Measurements from ENCODE around the gene ARL1. TPM values are rescaled to one million over a fixed set of nuclear protein-coding genes. Genes with fewer than 3 reads are reported as not detected.

ARL1 gene
- total RNA-seq, 1 donor from 2014 or later, result 45.4 TPM

GRCh38 chr12:101361455-101361854, 46.1 kb downstream of the ARL1 start:
- ATAC-seq (ENCODE audit: low read depth), result no peak
- CTCF ChIA-PET, result no interaction called here
- no peak overlapping the region for H3K4me3 Mint-ChIP-seq

GRCh38 chr12:101356794-101357193, 50.8 kb downstream of the ARL1 start:
- Mint-ChIP-seq H3K4me1 (no peaks in the 10 kb centered on the region), H3K27ac (no peak overlapping the region), H3K27me3 (no peaks in the 10 kb centered on the region), H3K36me3 (ENCODE audit: low read depth) (peaks cover 92% of the 10 kb centered on the region), H3K9me3 (no peaks in the 10 kb centered on the region), H3K4me3 (no peak overlapping the region)
- ATAC-seq (ENCODE audit: low read depth) (no peak), DNase-seq (no peak)
- TF ChIP-seq, protein P1, sequence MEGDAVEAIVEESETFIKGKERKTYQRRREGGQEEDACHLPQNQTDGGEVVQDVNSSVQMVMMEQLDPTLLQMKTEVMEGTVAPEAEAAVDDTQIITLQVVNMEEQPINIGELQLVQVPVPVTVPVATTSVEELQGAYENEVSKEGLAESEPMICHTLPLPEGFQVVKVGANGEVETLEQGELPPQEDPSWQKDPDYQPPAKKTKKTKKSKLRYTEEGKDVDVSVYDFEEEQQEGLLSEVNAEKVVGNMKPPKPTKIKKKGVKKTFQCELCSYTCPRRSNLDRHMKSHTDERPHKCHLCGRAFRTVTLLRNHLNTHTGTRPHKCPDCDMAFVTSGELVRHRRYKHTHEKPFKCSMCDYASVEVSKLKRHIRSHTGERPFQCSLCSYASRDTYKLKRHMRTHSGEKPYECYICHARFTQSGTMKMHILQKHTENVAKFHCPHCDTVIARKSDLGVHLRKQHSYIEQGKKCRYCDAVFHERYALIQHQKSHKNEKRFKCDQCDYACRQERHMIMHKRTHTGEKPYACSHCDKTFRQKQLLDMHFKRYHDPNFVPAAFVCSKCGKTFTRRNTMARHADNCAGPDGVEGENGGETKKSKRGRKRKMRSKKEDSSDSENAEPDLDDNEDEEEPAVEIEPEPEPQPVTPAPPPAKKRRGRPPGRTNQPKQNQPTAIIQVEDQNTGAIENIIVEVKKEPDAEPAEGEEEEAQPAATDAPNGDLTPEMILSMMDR (IDR thresholded peaks at IDR 0.05), result no peak
- intact Hi-C loops (cut with micrococcal nuclease), result no loop called here
- POLR2A ChIA-PET, result no interaction called here
- CTCF ChIA-PET, result no interaction called here

More at GRCh38 chr12:101361455-101361854, 46.1 kb downstream of the ARL1 start:
- intact Hi-C loops (cut with micrococcal nuclease), result no loop called here
- H3K9me3 Mint-ChIP-seq, result no peaks in the 10 kb centered on the region
- POLR2A ChIA-PET, result no interaction called here
- no peaks in the 10 kb centered on the region for H3K27me3 Mint-ChIP-seq
- TF ChIP-seq, protein P1 (IDR thresholded peaks at IDR 0.05), result no peak
- no peak for DNase-seq
- H3K4me1 Mint-ChIP-seq, result no peaks in the 10 kb centered on the region
- no peak overlapping the region for H3K27ac Mint-ChIP-seq
- H3K36me3 Mint-ChIP-seq (ENCODE audit: low read depth), result peaks cover 88% of the 10 kb centered on the region

DNA sequence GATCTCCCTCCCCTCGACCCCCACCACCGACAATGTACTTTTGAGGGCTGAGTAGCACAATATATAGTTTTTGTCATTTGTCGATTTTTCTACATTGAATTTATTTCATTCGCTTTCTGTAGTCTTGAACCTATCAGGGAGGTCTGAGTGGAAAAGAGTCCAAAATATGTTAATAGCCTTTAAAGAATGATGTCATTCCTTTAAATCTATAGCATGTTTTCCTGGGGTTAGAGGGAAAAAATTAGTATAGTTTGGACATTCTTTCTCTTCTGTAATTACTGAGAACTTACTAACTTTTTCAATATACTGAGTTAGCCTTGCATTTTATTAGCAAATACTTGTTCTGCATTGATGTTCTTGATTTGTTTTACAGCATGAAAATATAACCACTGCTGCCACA, 55.9 kb downstream of the ARL1 start:
- Mint-ChIP-seq H3K4me1 (no peaks in the 10 kb centered on the region), H3K36me3 (ENCODE audit: low read depth) (peaks cover 93% of the 10 kb centered on the region), H3K9me3 (peaks cover 8% of the 10 kb centered on the region), H3K27ac (no peak overlapping the region), H3K27me3 (no peaks in the 10 kb centered on the region), H3K4me3 (no peak overlapping the region)
- no peak for ATAC-seq (ENCODE audit: low read depth)
- intact Hi-C loops (cut with micrococcal nuclease), result no loop called here
- CTCF ChIA-PET, result no interaction called here
- POLR2A ChIA-PET, result no interaction called here
- TF ChIP-seq, protein P1 (IDR thresholded peaks at IDR 0.05), result no peak
- no peak for DNase-seq

DNA sequence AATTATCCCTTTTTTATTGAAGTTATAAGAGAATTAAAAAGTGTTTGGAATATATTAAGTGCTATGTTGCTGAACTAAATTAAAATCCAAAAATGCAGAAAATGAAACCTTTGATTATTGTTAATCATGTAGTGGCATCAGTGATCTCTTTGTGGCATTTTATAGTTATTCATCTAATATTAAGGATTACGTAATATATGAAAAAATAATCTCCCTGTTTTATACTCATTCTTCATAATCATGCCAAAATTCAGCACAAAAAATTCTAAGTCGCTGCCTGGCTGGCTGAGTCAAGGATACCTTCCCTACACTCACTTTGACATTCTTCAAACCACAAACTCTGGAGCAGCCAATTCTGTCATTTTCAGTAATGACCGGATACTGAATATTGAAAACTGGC, 63.7 kb downstream of the ARL1 start:
- Mint-ChIP-seq H3K9me3 (peaks cover 3% of the 10 kb centered on the region), H3K4me1 (peaks cover 7% of the 10 kb centered on the region), H3K27me3 (no peaks in the 10 kb centered on the region), H3K4me3 (no peak overlapping the region), H3K27ac (no peak overlapping the region), H3K36me3 (ENCODE audit: low read depth) (peaks cover 81% of the 10 kb centered on the region)
- TF ChIP-seq, protein P1 (IDR thresholded peaks at IDR 0.05), result no peak
- POLR2A ChIA-PET, result no interaction called here
- ATAC-seq (ENCODE audit: low read depth), result no peak
- DNase-seq, result no peak
- CTCF ChIA-PET, result no interaction called here
- intact Hi-C loops (cut with micrococcal nuclease), result no loop called here

Other genes with a start within 250 kb of the ARL1 start
- gene SLC5A8, start 197.5 kb downstream of the ARL1 start, total RNA-seq, result not detected in 2 replicates
- gene UTP20, start 127.7 kb downstream of the ARL1 start, total RNA-seq, result 26.1 and 32.9 TPM in 2 replicates
- gene SPIC, start 67.6 kb upstream of the ARL1 start, total RNA-seq, result 0.27 and 0.37 TPM in 2 replicates
- gene MYBPC1, start 187.2 kb upstream of the ARL1 start, total RNA-seq, result not detected in 2 replicates